ENCODE data around the gene PIANP.
A peak's percentile ranks its signal among the peaks of the same experiment; 100 is the strongest.
"Not testable (repeated sequence)": the region's sequence is repeated elsewhere in the genome, so short reads cannot be mapped to it uniquely, and the experiment has no call there.

The PIANP gene

DNA sequence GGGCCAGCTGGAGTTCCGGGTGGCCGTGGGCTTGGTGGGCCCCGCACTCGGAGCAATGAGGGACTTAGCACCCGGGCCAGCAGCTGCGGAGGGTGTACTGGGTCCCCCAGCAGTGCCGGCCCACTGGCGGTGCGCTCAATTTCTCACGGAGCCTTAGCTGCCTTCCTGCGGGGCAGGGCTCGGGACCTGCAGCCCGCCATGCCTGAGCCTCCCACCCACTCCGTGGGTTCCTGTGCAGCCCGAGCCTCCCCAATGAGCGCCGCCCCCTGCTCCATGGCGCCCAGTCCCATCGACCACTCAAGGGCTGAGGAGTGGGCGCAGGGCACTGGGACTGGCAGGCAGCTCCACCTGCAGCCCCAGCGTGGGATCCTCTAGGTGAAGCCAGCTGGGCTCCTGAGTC, 7.7 kb upstream of the PIANP start:
- DNase-seq (ENCODE audit: low spot score); FAIRE-seq: not testable (repeated sequence)

DNA sequence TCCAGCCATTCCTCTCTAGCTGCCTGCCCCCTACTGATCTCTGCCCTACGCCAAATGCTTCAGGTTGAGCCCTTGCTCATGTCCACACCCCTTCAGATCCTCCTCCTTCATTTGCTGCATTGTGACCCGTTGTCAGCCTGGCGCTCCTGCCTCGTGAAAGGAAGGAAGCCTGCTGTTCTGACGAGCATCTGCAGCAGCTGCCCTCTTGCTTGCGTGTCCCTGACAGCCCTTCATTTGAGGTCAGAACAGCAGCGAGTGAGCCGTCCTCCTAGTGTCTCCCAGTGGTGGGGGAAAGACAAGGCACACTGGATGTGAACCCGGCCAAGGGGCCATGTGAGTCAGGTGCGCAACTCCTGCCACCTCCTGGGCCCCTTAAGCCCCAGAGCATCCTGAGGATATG, 3.0 kb upstream of the PIANP start:
- FAIRE-seq = no peak
- no peak for DNase-seq (ENCODE audit: low spot score)

DNA sequence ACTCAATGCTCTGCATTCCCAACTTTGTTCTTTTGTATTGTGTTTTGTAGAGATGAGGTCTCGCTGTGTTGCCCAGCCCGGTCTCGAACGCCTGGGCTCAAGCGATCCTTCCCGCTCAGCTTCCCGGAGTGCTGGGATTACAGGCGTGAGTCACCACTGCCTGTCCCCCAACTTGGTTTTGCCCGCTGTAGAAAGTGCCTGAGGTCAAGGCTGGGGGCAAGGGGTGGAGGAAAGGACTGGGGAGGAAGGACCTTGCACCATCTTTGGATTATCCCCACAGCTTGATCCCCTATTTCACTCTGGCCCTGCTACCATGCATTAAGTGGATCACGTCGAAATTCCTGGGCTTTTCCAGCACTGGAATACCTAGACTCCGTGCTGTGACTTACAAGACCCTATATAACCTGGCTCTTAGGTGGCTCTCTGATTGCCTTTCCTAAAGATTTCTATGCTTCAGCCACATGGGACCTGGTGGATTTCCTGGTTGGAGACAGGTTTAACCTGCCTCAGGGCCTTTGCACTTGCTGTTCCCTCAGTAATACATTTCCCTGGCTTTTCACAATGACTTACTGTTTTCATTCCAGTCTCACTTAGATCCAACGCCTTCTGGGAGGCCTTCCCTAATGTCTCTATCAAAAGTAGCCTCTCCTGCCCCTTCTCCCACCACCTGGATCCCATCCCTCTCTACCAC, 608 bp upstream of the PIANP start:
- DNase-seq (ENCODE audit: low spot score) (no peak), FAIRE-seq (no peak)

DNA sequence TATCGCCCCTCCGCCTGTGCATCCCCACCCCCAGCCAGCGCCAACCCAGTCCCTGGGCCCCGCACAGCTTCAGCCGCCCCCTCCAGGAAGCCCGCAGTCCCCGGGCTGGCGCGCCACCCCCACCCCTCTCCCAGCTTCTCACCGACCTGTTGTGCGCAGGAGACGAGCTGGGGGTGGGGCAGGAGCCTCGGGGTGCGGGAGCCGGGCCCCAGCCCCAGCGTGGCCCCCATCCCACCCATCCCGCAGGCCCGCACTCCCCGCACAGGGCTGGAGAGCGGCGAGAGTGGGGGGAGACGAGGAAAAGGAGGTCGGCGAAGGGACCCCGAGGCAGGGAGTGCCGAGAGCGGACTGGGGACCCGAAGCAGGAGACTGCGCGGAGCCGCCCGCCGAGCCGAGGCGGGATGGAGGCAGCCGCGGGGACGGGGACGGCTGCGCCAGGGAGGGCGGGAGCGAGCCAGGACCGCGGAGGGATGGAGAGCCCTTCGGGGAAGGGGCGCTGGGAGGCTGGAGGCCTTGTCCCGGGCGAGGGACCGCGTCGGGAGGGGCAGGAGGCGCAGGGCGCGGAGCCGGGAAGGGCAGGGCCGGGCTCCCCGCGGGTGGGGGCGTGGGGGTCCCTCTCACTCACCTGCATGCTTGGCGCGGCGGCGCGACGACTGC, 498 bp downstream of the PIANP start:
- no peak for DNase-seq (ENCODE audit: low spot score)
- FAIRE-seq = no peak

DNA sequence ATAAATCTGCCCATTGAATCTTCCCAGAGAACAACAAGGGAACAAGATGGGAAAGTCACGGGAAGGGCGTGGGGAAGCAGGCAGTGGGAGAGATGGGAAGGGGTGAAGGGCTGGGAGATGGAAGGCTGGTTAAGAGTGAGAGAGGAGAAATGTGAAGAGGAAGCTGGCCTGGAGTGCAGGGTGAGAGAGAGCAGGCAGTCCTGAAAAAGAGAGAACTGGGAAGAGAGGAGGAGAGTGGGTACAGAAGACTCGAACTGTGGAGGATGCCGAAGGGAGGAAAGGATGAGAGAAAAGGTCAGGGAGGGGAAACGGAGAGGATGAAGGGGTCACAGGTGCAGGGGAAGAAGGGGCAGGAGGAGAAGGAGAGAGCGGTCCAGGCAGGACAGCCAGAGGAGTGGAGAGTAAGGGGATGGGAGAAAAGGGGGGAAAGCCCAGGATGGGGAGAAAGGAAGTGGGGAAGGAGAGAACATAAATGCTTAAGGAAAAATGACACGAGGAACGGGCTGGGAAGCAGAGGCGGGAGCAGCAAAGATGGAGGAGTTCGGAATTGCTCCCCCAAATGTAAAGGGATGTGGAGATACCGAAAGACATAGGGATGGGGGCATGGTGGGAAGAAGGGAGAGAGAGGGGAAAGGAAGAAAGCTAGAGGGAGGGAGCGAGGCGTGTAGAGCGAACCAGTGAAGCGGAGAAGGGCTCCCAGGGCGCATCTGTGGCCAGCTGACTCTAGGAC, 1.2 kb downstream of the PIANP start:
- DNase-seq (ENCODE audit: low spot score) = no peak
- no peak for FAIRE-seq

DNA sequence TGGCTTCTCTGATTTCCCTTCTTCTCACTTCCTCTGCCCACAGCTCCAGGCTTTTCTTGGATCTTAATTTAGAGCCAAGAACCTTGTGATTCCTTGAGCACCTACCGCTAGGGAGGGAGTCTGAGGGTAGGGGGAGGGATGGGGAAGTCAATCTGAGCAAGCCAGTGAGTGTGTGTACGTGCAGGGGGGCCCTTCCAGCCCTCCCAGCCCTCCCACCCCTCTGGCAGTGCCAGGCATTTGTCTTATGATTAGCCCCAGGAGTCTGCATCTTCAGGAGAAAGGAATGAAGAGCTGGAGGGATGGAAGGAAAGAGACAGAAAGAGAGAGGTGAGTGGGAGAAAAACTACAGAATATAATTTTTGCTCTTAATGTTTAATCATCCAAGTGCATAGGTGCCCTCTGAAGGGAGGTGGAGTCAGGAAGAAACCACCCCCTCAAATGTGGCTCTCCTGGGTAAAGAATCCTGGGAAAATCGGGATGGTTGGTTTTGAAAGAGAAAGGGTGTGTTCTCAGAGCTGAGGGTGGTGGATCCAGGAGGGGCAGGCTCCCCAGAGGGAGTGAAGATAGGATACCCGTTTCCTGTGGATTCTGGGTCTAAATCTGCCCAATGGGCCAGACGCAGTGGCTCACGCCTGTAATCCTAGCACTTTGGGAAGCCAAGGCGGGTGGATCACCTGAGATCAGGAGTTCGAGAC, 2.1 kb downstream of the PIANP start:
- FAIRE-seq (no peak), DNase-seq (ENCODE audit: low spot score) (no peak)

DNA sequence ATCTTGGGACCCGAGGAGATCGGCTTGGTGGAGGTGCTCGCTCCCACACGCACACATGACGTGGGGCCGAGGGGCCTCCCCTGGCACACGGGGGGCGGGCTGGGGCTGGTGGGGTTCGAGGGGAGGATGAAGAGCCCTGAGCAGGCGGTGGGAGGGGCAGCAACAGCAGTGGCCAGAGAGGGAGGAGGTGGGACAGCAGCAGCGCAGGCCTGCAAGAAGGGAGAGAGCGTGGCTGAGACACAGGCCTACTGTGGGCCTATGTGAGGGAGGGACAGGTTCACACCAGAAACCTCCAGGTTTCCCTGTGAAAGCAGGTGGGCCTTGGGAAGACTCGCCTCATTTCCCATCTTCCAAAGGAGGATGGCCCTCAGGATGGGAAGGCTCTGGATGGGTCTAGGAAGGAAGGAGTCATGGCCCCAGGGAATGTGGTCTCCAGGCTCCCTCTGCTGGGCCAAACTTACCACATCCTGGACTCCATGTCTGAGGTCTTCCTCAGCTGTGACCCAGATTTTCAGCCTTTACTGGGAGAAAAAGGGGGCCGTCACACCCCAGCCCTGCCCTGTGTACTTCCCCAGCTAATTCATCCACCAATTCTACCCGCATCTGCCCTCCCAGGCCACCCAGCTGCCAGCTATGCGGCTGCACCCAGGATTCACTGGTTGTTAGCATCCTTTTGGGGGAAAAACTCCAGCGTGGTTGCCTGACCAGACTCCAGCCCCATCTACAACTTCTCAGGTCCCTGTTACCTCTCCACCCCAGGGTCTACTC, 2.8 kb downstream of the PIANP start:
- no peak for FAIRE-seq
- DNase-seq (ENCODE audit: low spot score) = peak; percentile 48

DNA sequence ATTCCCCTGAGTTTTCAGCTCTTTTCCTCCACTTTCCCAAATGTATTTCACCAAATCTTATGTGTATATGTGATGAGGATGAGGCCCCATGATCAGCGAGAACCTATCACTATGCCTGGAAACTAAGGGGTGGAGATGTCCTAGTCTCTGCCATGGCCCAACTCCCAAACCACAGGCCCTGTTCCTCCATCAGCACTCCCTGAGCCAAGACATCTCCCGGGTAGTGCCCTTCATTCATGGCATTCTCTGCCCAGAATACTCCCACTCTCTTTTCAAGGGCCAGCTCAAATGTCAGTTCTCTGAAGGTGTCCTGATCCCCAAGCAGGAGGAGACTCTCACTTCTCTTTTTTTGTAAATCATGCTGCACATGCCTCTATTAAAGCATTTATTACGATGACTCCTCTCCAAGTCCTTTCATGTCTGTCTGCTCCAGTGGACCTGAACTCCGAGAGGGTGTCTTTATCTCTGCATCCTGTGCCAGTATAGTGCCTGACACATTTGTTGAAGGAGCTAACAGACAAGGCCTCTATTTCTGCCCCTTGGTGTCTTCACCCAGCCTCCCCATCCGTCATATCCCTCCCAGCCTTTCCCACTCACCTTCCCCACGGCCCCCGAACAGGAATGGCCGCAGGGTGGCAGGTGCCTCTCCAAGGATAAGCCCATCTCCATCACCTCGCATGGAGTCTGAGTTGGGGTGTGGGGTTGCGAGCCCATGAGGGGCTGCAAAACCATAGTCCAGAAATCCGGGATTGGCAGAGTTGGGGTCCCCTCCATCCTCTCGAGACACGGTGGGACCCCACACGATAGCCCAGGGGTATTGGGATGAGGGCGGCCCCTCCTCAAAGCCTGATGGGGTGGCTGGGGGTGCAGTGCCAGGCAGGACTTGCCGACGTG, 3.7 kb downstream of the PIANP start:
- DNase-seq (ENCODE audit: low spot score) (no peak), FAIRE-seq (no peak)

DNA sequence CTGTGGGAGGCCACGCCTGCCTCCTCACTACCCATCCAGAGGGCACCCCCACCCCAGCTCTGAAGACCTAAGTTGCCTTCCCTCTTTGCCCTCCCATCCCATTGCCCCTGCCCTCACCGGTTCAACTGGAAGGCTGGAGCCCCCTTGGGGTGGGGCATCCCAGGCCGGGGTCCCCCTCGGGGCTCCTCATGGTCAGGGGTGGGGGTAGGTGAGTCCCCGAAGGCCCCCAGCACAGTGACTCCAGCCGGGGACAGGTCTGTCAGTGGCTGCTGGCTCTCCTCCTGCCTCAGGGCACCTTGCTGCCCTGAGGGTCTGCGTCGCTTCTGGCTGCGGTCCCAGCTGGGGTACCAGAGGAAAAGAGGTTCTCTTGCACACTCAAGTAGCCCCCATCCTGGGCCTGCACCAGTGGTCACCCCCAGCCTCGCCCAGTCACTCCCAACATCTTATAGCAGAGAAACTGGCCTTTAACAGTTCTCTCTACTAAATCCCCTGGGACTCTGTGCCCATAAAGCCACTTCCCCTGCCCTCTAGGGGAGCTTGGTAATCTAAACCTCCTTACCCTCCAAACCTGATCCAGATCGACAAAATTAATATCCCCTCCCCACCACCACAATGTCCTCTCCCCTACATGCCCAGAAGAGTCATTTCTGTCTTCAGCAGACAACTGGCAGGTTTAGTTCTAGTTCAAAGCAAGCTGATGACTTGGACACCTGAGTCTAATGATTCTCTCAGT, 5.1 kb downstream of the PIANP start:
- no peak for DNase-seq (ENCODE audit: low spot score)
- no peak for FAIRE-seq

DNA sequence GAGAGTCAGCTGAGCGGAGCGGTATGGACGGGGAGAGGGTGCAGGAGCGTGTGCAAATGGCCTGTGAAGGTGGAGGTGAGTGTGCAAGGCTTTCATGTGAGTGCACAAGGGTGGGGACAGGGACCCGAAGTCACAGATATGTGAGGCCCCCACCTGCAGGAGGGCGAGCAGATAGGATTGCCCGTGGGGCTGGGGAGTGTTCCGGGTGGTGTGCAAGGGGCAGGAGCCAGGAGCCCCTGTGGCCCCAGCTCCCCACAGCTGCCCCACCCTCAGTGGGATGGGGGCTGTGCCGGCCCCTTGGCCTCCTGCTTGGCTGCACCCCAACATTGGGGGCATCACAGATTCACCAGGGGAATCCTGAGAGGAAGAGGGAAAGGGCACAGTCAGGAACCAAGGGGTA, 5.9 kb downstream of the PIANP start:
- DNase-seq (ENCODE audit: low spot score) (no peak), FAIRE-seq (no peak)

DNA sequence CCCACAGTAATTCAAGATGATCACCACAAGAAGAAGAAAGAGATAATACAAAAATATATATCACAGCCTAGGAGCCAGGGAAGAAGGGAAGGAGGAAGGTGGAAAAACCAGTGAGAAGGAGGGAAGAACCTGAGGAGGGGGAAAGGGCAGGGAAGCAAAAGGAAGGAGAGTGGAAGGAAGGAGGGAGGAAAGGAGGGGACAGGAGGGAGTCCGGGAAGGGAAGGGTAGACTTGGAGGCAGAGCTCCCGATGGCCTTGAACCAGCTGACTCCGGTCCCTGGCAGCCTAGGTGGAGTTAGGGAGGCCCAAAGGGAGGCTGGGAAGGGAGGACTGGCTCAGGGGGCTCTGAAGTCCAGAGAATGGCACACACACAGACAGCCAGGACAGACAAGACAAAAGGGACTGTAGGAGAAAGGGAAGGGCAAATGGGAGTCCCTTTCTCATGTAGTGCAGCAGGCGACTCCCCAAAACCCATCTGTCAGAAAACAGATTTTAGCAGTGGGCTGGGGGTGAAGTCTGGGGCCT, 6.7 kb downstream of the PIANP start:
- FAIRE-seq (no peak), DNase-seq (ENCODE audit: low spot score) (no peak)

DNA sequence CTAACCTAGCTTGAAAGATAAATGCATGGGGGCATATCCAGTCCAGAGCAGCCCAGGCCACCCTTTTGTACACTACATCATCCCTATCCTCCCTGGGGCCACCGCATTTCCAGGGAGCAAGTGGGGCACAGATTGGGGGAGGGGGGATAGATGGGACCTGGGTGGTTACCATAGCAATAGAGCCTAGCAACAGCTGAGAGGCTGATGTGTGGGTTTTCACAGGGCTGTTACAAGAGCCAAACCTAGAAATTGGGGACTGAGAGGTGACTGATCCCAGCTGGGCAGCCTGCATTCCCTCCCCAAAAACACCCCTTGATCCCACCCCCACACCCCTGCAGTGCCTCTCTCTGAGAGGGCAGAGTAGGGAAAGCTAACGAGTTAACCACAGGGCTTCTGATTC, 7.7 kb downstream of the PIANP start:
- no peak for FAIRE-seq
- DNase-seq (ENCODE audit: low spot score) = no peak

DNA sequence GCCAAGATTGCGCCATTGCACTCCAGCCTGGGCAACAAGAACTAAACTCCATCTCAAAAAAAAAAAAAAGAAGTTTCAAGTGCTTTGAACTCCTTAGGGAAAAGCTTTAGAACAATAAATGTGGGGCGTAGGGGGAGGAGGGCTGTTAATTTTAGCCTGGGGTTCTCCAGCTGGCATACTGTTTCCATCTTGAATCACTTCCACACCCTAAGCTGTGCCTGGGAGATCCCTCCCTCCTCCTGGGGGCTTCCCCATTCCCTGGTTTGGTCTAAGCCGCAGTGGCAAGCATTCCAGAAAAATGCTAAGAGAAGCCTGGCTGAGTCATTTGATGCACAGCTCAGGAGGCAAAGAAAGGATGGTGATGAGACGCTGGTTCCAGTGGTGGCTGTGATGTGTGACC, 9.1 kb downstream of the PIANP start:
- FAIRE-seq = no peak
- peak; percentile 33 for DNase-seq (ENCODE audit: low spot score)

DNA sequence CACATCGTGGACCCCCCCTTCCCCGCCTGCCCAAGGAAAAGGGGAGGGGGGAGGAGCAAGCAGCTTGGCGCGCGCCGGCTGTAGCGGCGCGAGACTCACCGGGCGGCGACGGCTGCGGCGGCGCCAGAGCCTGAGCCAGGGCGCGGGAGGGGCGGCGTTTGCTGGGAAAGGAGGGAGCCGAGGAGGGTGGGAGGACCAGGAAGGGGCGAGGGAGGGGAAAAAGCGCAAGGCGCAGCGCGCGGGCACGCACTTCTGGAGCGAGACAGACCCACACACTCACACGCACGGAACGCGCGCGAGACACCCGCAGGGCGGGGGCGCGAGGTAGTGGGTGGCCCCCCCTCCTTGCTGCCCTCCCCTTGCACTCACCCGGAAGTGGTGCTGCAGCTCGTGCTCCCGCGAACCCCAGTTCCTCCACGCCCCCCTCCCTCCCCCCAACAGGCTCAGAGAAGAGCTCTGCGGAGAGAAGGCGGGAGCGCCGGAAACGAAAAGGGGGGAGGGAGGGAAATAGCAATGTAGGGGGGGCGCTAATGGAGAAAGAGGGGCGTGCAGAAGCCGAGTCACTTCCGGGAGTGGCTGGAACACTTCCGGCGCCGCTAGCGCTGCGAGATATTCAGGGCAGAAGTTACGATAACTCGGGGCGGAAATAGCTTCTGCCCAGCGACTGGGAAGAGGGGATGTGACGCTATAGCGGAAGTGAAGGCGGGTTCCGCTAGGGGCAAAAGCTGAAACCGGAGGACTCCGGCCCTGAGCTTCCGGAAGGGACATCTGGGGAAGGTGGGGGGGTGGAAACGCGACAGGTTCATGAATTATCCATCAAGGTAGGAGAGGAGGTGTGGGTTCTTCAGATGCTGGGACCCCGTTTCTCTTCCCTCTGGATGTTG, 11.4 kb downstream of the PIANP start, which contains the start of gene ZNF384:
Gene ZNF384 (minus strand): TSS at position 377 of the 884 bp plus-strand sequence. CDS start 9,855 bp downstream, outside the sequence.
- DNase-seq (ENCODE audit: low spot score) = peak; percentile 98
- peak; percentile 89 for FAIRE-seq

DNA sequence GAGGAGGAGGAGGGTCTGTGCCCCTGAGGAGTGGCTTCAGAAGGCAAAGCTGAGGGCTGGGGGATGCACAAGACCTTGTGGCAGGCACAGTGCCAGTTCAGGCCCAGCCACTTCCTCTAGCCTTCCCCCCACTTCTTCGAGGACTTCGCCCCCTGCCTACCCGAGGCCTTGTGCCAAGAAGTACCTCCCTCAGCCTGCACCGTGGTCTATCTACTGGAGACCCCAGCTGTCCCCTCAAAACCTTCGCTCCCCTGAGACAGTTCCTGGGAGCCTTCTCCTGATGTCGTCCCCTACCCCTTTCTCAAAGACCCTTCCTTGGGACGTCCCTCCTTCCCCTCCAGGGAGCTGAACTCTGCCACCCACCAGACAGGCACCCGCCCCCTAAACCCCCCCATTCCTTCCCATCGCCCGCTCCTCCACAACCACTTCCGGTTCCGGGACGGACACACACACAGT, 12.0 kb downstream of the PIANP start:
- DNase-seq (ENCODE audit: low spot score) = no peak
- FAIRE-seq = no peak

DNA sequence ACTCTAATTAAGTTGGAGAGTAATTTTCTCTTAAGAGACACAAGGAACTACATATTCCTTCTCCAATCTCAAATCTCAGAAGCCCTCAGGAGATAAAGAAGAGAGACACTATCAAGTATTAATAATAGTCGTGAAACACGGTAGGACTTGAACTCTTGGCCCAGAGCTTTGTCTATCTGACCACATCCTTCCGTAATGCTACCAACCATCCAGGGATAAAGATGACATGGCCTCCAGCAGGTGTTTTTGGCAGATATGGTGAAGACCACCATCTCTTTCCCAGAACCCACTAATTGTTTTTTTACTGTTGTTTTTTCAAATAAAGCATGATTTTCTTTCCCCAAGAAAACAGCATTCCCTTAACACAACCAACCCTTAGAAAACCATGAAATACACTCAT, 14.8 kb downstream of the PIANP start:
- DNase-seq (ENCODE audit: low spot score) (no peak), FAIRE-seq (no peak)

DNA sequence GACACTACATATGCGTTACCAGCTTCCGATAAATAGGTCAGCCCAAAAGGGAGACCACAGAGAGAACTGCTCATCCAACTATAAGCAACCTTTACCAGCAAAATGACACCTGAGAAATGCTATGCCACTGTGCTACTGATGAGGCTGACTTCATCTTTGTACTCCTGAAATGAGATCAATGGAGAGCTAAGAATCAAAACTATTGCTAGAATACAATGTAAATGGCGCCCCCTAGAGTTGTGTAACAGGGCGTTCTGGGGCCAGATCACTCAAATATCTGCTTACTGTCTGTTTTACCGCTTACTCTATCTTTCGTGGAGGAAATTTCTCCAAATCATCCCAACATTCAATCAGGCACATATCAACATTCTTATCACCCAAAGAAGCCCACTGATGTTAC, 16.0 kb downstream of the PIANP start:
- FAIRE-seq (no peak), DNase-seq (ENCODE audit: low spot score) (peak; percentile 6)

DNA sequence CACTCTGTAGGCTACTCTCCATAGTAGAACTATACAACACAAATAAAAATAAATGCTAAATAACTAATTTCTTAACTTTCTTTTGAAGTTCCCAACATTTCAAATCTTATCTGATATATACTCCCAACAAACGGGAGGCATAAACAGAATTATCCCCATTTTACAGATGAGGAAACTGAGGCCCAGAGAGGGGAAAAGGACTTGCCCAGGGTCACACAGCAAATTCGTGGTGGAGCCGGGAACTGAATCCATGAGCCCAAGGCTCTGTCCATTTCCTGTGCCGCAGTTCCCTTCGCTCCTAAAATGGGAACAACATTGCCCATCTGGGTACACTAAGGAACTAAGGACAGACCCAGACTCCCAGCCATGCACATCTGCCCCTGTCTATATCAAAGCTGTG, 23.7 kb downstream of the PIANP start:
- no peak for DNase-seq (ENCODE audit: low spot score)
- FAIRE-seq = no peak

Data from RCC 7860 (cell line).